HG03139 (cell line): ENCODE results near the gene UQCRFS1.

Source experiments
- ATAC-seq: cut with Tn5 transposase; IDR thresholded peaks from one replicate; pipeline ENCODE4 v1.9.1; 2021; ENCODE audit not compliant: unreplicated experiment

Gene UQCRFS1

DNA sequence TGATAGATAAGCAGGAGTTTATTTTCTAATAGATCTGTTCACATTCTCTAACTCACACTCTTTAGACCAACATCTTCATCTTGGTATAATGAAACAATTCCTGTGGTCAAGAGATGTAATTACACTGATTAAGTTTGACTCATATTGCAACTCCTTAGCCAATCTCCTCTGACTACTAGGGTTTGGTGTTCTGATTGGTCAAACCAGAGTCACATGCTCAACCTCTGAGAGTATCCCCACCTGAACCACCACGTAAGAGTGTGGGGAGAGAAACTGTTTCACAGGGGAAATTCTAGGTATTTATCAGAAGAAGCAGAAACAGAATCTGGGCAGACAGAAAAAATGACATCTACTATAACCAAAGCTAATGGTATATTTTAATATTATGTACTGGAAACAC is 42.4 kb downstream of the UQCRFS1 start:
- no peak for ATAC-seq

DNA sequence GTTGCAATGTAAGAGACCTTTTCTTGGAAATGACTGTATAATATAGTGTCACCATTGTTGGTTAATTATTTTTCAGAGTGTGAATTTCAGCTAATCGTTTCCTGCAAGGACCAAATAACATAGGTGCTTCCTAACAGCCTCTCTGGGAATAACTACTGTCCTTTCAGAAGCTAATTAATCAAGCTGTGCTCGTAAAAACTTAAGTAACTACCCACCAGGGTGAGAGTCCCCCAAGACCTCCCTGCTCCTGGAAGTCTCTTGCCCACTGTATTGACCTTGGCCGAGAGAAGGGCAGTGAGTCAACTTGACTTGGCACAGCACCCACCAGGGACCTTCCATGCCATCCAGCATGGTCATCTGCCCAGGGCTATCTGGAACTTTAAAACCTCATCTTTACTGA is 50.3 kb downstream of the UQCRFS1 start:
- ATAC-seq = no peak

DNA sequence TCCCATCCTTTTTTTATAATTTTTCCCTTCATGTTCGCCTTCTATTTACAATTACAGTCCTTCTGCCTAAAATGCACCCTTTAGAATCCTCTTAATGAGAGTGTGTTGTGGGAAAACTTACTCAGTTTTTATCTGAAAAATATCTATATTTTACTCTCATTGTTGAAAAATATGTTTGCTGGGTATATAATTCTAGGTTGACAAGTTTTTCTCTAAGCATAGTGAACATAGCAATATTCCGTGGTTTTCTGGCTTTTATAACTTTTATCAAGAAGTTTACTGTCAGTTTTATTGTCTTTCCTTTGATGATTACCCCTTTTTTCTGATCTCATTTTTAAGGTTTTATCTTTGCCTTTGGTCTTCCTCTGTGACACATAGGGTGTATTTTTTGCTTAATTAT is 57.3 kb downstream of the UQCRFS1 start:
- ATAC-seq = no peak
